GM13976 (cell line): ENCODE measurements around the gene ERCC6L2.

Experiments
- DNase-seq: peaks from one replicate; pipeline ENCODE4 v3.0.0; 2012; ENCODE audit warnings: low spot score
- CTCF ChIP-seq: IDR thresholded peaks from 2 replicates; pipeline ENCODE4 v1.5.1; 2012; ENCODE audit warnings: borderline replicate concordance, mild to moderate bottlenecking; ENCODE audit not compliant: insufficient read depth; ENCODE audit errors: extremely low read depth, missing control alignments, control extremely low read depth
- in situ Hi-C: fragments of 300-500 bp; cut with MboI; formaldehyde crosslinking; loops from one replicate; pipeline ENCODE4 v1.12.0; 2022; ENCODE audit warnings: low sequenced_read_pairs, mixed read lengths, inconsistent platforms; ENCODE audit not compliant: unreplicated experiment

The ERCC6L2 gene

DNA sequence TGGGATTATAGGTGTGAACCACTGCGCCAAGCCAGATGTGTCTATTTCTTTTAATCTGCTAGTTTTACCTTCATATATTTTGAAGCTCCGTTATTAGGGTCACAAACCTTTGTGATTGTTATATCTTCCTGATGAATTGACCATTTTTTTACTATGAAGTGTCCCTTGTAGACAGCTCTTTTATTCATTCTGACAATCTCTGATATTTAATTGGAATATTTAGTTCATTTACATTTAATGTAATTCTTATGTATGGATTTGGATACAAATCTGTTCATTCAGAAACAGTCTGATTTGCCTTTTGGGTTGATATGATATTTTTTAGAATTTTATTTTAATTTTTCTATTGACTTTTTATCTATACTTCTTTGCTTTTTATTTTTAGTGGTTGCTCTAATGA, 17.2 kb downstream of the ERCC6L2 start:
- DNase-seq, result no peak
- in situ Hi-C loops, result no loop called here
- TF ChIP-seq CTCF, result no peak

GRCh38 chr9:95896580-95896979, 21.1 kb downstream of the ERCC6L2 start:
- in situ Hi-C loops, result no loop called here

GRCh38 chr9:95901506-95901905, 26.0 kb downstream of the ERCC6L2 start:
- TF ChIP-seq CTCF, result no peak
- in situ Hi-C loops, result no loop called here
- DNase-seq, result no peak

More at GRCh38 chr9:95896580-95896979, 21.1 kb downstream of the ERCC6L2 start:
- TF ChIP-seq CTCF, result no peak
- DNase-seq, result no peak

GRCh38 chr9:95903398-95903797, 27.9 kb downstream of the ERCC6L2 start:
- TF ChIP-seq CTCF, result no peak
- no peak for DNase-seq
- in situ Hi-C loops, result no loop called here

DNA sequence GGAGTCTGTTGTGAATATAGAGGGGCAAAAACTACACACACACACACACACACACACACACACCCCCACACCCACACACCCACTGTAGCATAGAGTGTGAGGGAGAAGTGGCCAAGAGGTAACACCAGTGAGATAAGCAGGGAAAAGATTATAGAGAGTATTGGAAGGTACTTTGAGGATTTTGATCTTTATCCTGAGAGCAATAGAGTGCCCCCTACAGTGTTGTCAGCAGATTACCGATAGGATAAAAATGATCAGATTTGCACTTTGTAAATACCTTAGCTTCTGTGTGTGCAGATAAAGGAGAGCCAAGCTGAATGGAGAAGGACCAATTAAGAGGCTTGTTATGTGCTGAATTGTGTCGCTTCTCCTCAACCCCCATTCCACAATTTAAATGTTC, 32.3 kb downstream of the ERCC6L2 start:
- no peak for TF ChIP-seq CTCF
- in situ Hi-C loops, result no loop called here
- peak; percentile 4 for DNase-seq

DNA sequence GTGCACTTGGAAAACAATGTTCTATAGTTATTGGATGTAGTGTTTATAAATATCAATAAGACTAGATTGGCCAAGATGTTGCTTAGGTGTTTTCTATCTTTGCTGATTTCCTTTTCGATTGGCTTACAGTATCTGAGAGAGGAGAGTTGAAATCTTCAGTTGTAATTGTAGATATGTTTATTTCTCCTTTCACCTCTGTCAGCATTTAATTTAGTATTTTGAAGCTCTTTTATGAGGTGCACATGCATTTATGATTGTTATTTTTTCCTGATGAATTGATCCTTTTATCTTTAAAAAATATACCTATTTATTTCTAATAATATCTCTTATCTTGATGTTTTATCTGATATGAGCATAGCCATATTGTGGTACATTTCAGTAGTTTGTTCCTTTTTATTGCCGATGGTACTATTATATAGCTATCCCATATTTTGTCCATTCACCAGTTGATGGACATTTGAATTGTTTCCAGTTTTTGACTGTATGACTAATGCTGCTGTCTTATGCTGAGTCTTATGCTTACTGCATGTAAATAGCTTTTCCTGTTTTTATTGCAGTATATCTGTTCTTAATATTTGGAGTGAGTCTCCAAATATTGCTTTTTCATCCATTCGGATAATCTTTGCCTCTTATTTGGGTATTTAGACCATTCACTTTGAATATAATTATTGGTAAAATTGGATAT, 34.7 kb downstream of the ERCC6L2 start:
- no peak for TF ChIP-seq CTCF
- DNase-seq, result no peak
- in situ Hi-C loops, result no loop called here
